Breast epithelium (tissue), 4 donors: ENCODE data around the gene DNAAF8. TPM values are rescaled to one million over a fixed set of nuclear protein-coding genes. Genes with fewer than 3 reads are reported as not detected.
A peak's percentile ranks its signal among the peaks of the same experiment; 100 is the strongest.

ENCODE experiments used
- DNase-seq, 2 donors: peaks; one replicate each; pipeline ENCODE4 v3.0.0-alpha.2; 2019; ENCODE audit warnings: low spot score in 2 of 2
- H3K27ac ChIP-seq, 2 donors: fragments of 200-600 bp; sonication (generic) in 1 of 2; one replicate each; pipeline ENCODE4 v1.5.1; 2016 to 2019; ENCODE audit warnings: mild to moderate bottlenecking in 1 of 2
- H3K27me3 ChIP-seq, 2 donors: fragments of 200-600 bp; sonication (generic) in 1 of 2; one replicate each; pipeline versions ENCODE4 v1.5.1 to v1.6.0; 2017 to 2019; ENCODE audit warnings: control low read depth in 1 of 2, mild to moderate bottlenecking in 1 of 2
- H3K36me3 ChIP-seq: fragments of 200-600 bp; one replicate; pipeline ENCODE4 v1.5.1; 2019
- H3K4me1 ChIP-seq, 2 donors: fragments of 200-600 bp; sonication (generic); one replicate each; pipeline ENCODE4 v1.5.1; 2016 to 2019; ENCODE audit warnings: control low read depth in 1 of 2
- H3K4me3 ChIP-seq, 3 donors: fragments of 200-600 bp; sonication (generic); 1 replicate in 2 of 3; 2 replicates in 1 of 3; pipeline ENCODE4 v1.5.1; 2016 to 2019; ENCODE audit warnings: mild to moderate bottlenecking in 3 of 3, moderate library complexity in 2 of 3
- H3K9me3 ChIP-seq, 2 donors: fragments of 200-600 bp; sonication (generic) in 1 of 2; one replicate each; pipeline ENCODE4 v1.5.1; 2016 to 2019; ENCODE audit warnings: control low read depth in 1 of 2
- CTCF ChIP-seq, 3 donors: fragments of 450-650 bp; IDR thresholded peaks; one replicate each; pipeline ENCODE4 v1.5.1; 2016 to 2017; ENCODE audit warnings: antibody characterized with exemption in 3 of 3, mild to moderate bottlenecking in 3 of 3, moderate library complexity in 3 of 3
- POLR2A ChIP-seq: fragments of 450-650 bp; IDR thresholded peaks from one replicate; pipeline ENCODE4 v1.6.1; 2016; ENCODE audit warnings: antibody characterized with exemption, mild to moderate bottlenecking, moderate library complexity
- POLR2AphosphoS5 ChIP-seq, 3 donors: sonication (generic); formaldehyde crosslinking; IDR thresholded peaks; one replicate each; pipeline ENCODE4 v1.6.1; 2017; ENCODE audit warnings: antibody characterized with exemption in 3 of 3
- intact Hi-C: fragments of 100-400 bp; cut with DNase I; formaldehyde crosslinking; loops from one replicate; pipeline ENCODE4 v1.15.1; 2023; ENCODE audit warnings: low total_unique reads
- total RNA-seq, 3 donors: library from RNA; depleted of rRNA; stranded (reverse); fragments of >200 nt; gene quantifications; one replicate each; pipeline ENCODE4 v1.1.0, GENCODE V29; 2016

Gene DNAAF8
- 1 to 10 TPM; 1.3 to 2.3 (median 1.8) TPM for total RNA-seq

GRCh38 chr16:4734063-4734729, at the start of gene DNAAF8, which contains the start of gene ANKS3:
Gene DNAAF8, plus strand, starts transcription at chr16:4734537. Its CDS starts 1,978 bp downstream, at chr16:4736515.
Gene ANKS3, minus strand, starts transcription at chr16:4734271. Its CDS starts 4,122 bp downstream, at chr16:4730149.
- peak; percentile 93 to 96 for DNase-seq
- Histone ChIP-seq H3K4me1 (no peaks in the 10 kb centered on the region), H3K36me3 (no peaks in the 10 kb centered on the region), H3K4me3 (peak within 1 kb of the TSS; percentile 91 to 99 (median 98)), H3K27ac (peak within 1 kb of the TSS; percentile 85 to 90), H3K9me3 (no peaks in the 10 kb centered on the region), H3K27me3 (no peaks in the 10 kb centered on the region)
- intact Hi-C loops, result no loop called here
- TF ChIP-seq POLR2AphosphoS5 (IDR thresholded peaks at IDR 0.05) (peak in 2 of 3 donors; percentile 51 to 60), POLR2A (no peak)

DNA sequence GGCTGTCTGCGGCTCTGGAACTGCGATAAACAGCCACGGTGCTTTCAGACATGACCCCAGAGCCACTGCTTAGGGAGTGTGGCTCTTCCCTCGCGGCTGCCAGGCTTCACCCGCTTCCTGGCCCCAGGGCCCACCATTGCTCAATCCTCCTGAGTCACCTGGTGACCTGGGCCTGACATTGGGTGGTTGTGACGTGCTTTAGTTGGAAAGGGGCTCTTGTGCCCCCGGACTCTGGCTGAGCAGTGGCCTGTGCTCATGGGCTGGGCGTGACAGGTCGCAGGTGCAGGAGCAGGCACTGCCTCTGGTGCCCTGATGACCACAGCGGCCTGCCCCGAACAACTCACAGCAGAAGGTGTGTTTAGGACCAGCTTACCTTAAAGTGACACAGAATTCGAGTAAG, 49.6 kb upstream of the DNAAF8 start:
- Histone ChIP-seq H3K27ac (peak overlapping the region in 1 of 2 donors; percentile 32), H3K36me3 (no peaks in the 10 kb centered on the region), H3K9me3 (no peaks in the 10 kb centered on the region), H3K27me3 (no peaks in the 10 kb centered on the region), H3K4me1 (peaks cover 4 to 8% of the 10 kb centered on the region in 2 donors), H3K4me3 (no peak overlapping the region)
- intact Hi-C loops, result no loop called here
- TF ChIP-seq POLR2A (no peak), CTCF (IDR thresholded peaks at IDR 0.05) (no peak), POLR2AphosphoS5 (IDR thresholded peaks at IDR 0.05) (no peak)
- DNase-seq, result no peak

DNA sequence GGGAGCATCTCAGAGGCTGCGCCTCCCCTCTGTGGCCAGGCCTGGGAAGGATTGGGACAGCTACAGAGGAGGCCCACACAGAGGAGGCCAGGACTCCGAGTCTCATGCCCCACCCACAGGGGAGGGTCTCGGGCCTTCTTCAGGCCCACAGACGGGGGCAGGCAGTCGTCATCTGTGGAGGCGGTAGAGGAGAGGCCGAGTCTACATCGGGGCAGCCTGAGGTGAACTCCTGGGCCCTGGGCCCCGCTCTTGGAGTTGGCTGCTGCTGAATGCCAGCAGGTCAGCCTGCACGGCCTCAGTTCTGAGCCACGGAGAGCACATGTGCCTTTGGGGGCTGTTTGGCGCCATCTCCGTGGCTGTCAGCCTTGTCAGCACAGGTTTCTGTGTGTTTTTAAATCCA, 49.0 kb upstream of the DNAAF8 start:
- H3K9me3 ChIP-seq, result no peaks in the 10 kb centered on the region
- no peak overlapping the region for H3K4me3 ChIP-seq
- TF ChIP-seq POLR2AphosphoS5 (IDR thresholded peaks at IDR 0.05) (no peak), CTCF (IDR thresholded peaks at IDR 0.05) (no peak), POLR2A (no peak)
- peaks cover 4 to 8% of the 10 kb centered on the region in 2 donors for H3K4me1 ChIP-seq
- no peaks in the 10 kb centered on the region for H3K36me3 ChIP-seq
- intact Hi-C loops, result no loop called here
- peak overlapping the region in 1 of 2 donors; percentile 32 for H3K27ac ChIP-seq
- DNase-seq, result no peak
- no peaks in the 10 kb centered on the region for H3K27me3 ChIP-seq

DNA sequence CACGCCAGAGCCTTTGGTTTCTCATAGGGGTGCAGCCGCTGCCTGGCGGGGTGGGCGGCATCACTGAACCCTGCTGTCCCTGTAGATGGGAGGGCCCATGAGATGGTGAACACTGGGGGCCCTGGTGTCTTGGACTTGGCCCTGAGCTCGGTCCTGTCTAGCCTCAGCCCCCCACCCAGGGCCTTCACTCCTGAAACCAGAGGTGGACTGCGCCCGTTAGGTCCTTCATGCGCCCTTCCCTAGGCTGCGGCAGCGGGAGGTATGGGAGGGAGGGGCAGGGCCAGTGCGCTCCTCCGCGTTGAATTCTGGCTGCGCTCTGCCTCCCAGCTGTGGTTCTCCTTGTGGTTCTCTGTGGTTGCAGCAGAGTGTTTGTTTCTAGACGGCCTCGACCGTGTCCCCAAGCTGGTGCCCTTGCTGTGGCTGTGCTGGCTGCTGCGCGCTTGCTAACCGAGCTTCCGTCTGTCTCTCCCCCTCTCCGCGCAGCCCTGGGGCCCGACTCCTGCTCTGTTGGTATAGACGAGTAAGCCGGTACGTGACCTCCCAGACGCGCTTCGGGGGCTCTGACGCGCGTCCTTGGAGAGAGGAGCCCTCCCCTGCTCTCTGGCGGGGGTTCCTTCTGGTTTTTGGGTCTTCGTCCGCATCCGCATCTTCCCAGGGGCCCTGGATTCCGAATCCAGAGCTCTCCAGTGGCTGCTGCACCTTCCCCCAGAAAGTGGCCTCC, 48.4 kb upstream of the DNAAF8 start:
- Histone ChIP-seq H3K4me3 (no peak overlapping the region), H3K36me3 (no peaks in the 10 kb centered on the region), H3K4me1 (peaks cover 0 to 3% of the 10 kb centered on the region in 2 donors), H3K9me3 (no peaks in the 10 kb centered on the region), H3K27me3 (no peaks in the 10 kb centered on the region), H3K27ac (no peak overlapping the region)
- no peak for TF ChIP-seq POLR2AphosphoS5 (IDR thresholded peaks at IDR 0.05)
- no peak for TF ChIP-seq CTCF (IDR thresholded peaks at IDR 0.05)
- TF ChIP-seq POLR2A, result no peak
- no peak for DNase-seq
- intact Hi-C loops, result no loop called here

GRCh38 chr16:4686497-4687210, 47.7 kb upstream of the DNAAF8 start:
- TF ChIP-seq CTCF (IDR thresholded peaks at IDR 0.05) (no peak), POLR2A (no peak), POLR2AphosphoS5 (IDR thresholded peaks at IDR 0.05) (no peak)
- no peak overlapping the region for H3K27ac ChIP-seq
- H3K4me3 ChIP-seq, result no peak overlapping the region
- no peaks in the 10 kb centered on the region for H3K4me1 ChIP-seq
- H3K27me3 ChIP-seq, result no peaks in the 10 kb centered on the region
- intact Hi-C loops, result no loop called here
- no peak for DNase-seq
- H3K36me3 ChIP-seq, result no peaks in the 10 kb centered on the region
- no peaks in the 10 kb centered on the region for H3K9me3 ChIP-seq
